Left lung (tissue), 10 donors: Measurements from ENCODE around the gene SSBP4. TPM values are rescaled to one million over a fixed set of nuclear protein-coding genes. Genes with fewer than 3 reads are reported as not detected.

Source experiments
- ATAC-seq: fragments of 200-7000 bp; cut with Tn5 transposase; one replicate; pipeline ENCODE4 v1.9.1; 2020; ENCODE audit warnings: moderate library complexity
- DNase-seq, 4 donors: peaks; one replicate each; pipeline ENCODE4 v3.0.0-alpha.2; 2013 to 2020
- H3K27ac ChIP-seq, 2 donors: fragments of 200-600 bp; sonication (generic) in 1 of 2; one replicate each; pipeline versions ENCODE4 v1.5.0 to v1.8.0; 2020 to 2021
- H3K27me3 ChIP-seq, 2 donors: fragments of 200-600 bp; sonication (generic) in 1 of 2; one replicate each; pipeline versions ENCODE4 v1.5.0 to v1.8.0; 2020 to 2021
- H3K36me3 ChIP-seq, 2 donors: fragments of 200-600 bp; sonication (generic) in 1 of 2; one replicate each; pipeline versions ENCODE4 v1.5.0 to v1.8.0; 2020 to 2021
- H3K4me1 ChIP-seq, 2 donors: fragments of 200-600 bp; one replicate each; pipeline ENCODE4 v1.8.0; 2021
- H3K4me3 ChIP-seq, 2 donors: fragments of 200-600 bp; sonication (generic) in 1 of 2; one replicate each; pipeline versions ENCODE4 v1.5.0 to v1.8.0; 2020 to 2021; ENCODE audit warnings: mild to moderate bottlenecking in 1 of 2
- H3K9me3 ChIP-seq, 2 donors: fragments of 200-600 bp; sonication (generic) in 1 of 2; one replicate each; pipeline versions ENCODE4 v1.5.0 to v1.8.0; 2020 to 2021
- CTCF ChIP-seq, 2 donors: fragments of 200-600 bp; sonication (generic) in 1 of 2; IDR thresholded peaks; one replicate each; pipeline versions ENCODE4 v1.5.0 to v1.8.0; 2021; ENCODE audit warnings: antibody characterized with exemption in 2 of 2
- intact Hi-C, 2 donors: fragments of 100-400 bp; cut with DNase I; formaldehyde crosslinking; loops; one replicate each; pipeline versions ENCODE4 v1.11.2 to v1.14.2; 2022
- polyA plus RNA-seq, 6 donors: library from polyadenylated mRNA; unstranded; fragments of 120-200 nt; gene quantifications; one replicate each; pipeline ENCODE4 v1.2.1, GENCODE V29; 2013; ENCODE audit not compliant: insufficient read length in 6 of 6
- total RNA-seq, 2 donors: library from RNA; stranded (reverse); fragmentation: NEBNext Ultra II Directional; extraction: Animal tissue kit (Norgen Biotek cat#: 25700); gene quantifications; one replicate each; pipeline ENCODE4 v1.2.1, GENCODE V29; 2021
- donor health status: DM: no; HTN: yes; CAD: no.
- donor health status: DM: no; HTN: no; CAD: no.

The SSBP4 gene
- total and polyA plus RNA-seq, 8 donors, result 49.8 to 99.8 (median 74.5) TPM

GRCh38 chr19:18477042-18477779, 58.0 kb downstream of the SSBP4 start:
- intact Hi-C loops, result no loop called here

GRCh38 chr19:18477974-18478373, 58.8 kb downstream of the SSBP4 start:
- H3K4me1 ChIP-seq, result peaks cover 34 to 97% of the 10 kb centered on the region in 2 donors
- no peak for ATAC-seq
- intact Hi-C loops, result no loop called here

More at GRCh38 chr19:18477042-18477779, 58.0 kb downstream of the SSBP4 start:
- peak in 1 of 2 donors; percentile 18 for TF ChIP-seq CTCF (IDR thresholded peaks at IDR 0.05)
- Histone ChIP-seq H3K27ac (peak overlapping the region in 1 of 2 donors; percentile 95), H3K4me1 (peaks cover 31 to 94% of the 10 kb centered on the region in 2 donors), H3K9me3 (no peaks in the 10 kb centered on the region), H3K27me3 (no peaks in the 10 kb centered on the region), H3K36me3 (peaks cover 0 to 10% of the 10 kb centered on the region in 2 donors), H3K4me3 (no peak overlapping the region)
- DNase-seq, result no peak
- no peak for ATAC-seq

GRCh38 chr19:18478545-18479311, 59.5 kb downstream of the SSBP4 start:
- Histone ChIP-seq H3K27ac (peak overlapping the region; percentile 83 to 95), H3K4me3 (no peak overlapping the region), H3K4me1 (peaks cover 34 to 99% of the 10 kb centered on the region in 2 donors), H3K27me3 (no peaks in the 10 kb centered on the region), H3K9me3 (no peaks in the 10 kb centered on the region), H3K36me3 (no peaks in the 10 kb centered on the region)
- TF ChIP-seq CTCF (IDR thresholded peaks at IDR 0.05), result no peak
- ATAC-seq (peak; percentile 74), DNase-seq (peak in 3 of 4 donors; percentile 82 to 92 (median 90))
- intact Hi-C loops, result no loop called here

More at GRCh38 chr19:18477974-18478373, 58.8 kb downstream of the SSBP4 start:
- H3K36me3 ChIP-seq, result peaks cover 0 to 2% of the 10 kb centered on the region in 2 donors
- no peaks in the 10 kb centered on the region for H3K27me3 ChIP-seq
- no peak for TF ChIP-seq CTCF (IDR thresholded peaks at IDR 0.05)
- DNase-seq, result no peak
- H3K27ac ChIP-seq, result peak overlapping the region; percentile 83 to 95
- no peaks in the 10 kb centered on the region for H3K9me3 ChIP-seq
- no peak overlapping the region for H3K4me3 ChIP-seq

- Histone ChIP-seq H3K9me3 (no peaks in the 10 kb centered on the region), H3K27ac (peak overlapping the region; percentile 83 to 95), H3K27me3 (no peaks in the 10 kb centered on the region), H3K4me3 (no peak overlapping the region), H3K36me3 (no peaks in the 10 kb centered on the region), H3K4me1 (peaks cover 35 to 100% of the 10 kb centered on the region in 2 donors)
- no peak for TF ChIP-seq CTCF (IDR thresholded peaks at IDR 0.05)
- DNase-seq (peak in 3 of 4 donors; percentile 51 to 89 (median 78)), ATAC-seq (peak; percentile 73)
- intact Hi-C loops, result no loop called here
These were observed 61.0 kb downstream of the SSBP4 start for GRCh38 chr19:18480006-18480691.
